ENCODE data around the gene ISYNA1. TPM values are rescaled to one million over a fixed set of nuclear protein-coding genes. Genes with fewer than 3 reads are reported as not detected.

Gene ISYNA1
- total RNA-seq, 1 experiment from 2014 or later = 236 TPM

DNA sequence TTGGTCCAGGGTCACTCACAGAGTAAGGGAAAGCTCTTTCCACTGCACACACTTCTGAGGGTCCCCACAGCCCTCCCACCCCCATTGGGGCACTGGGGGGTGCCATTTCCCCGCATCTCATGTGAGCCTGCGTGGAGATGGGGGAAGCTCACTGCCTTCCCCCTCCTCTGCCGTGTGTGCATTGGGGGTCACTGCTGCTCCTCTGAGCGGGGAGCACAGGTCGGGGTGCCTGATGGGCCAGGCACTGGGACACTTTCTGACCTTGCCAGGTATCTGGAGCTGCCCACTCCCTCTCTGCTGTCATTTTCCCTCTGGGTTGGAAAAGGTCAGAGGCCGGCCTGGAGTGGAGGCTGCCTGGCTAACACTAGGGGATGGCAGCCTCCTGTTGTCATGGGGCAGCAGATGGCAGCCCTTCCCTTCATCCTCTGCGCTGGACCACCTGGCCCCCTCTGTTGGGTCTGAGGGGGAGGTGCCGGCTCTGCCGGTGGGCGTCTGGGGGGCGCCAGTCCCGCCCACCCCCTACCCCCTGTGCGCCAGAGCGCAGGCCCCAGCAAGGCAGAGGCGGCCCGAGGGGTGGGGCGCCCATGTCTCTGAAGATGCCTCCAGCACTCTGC, 9.7 kb downstream of the ISYNA1 start:
- H3K9me3 Mint-ChIP-seq = no peaks in the 10 kb centered on the region
- H3K36me3 Mint-ChIP-seq = no peaks in the 10 kb centered on the region
- DNase-seq (ENCODE audit: low spot score) = no peak
- POLR2A ChIA-PET = interaction anchor here (0.6 to 1.5 kb wide), 3 partner anchors 9 to 12 kb away, joined by 3 to 6 read pairs (median 3); partner anchors contain the start of gene SSBP4
- peak overlapping the region; percentile 30; the same call in 1 of the 2 replicates for H3K4me3 Mint-ChIP-seq
- peaks cover 32% of the 10 kb centered on the region for H3K4me1 Mint-ChIP-seq
- CTCF ChIA-PET = interaction anchor here (0.8 to 2.2 kb wide), 5 partner anchors 9 to 42 kb away, joined by 3 to 31 read pairs (median 6); partner anchors contain the start of genes GDF15 and SSBP4
- TF ChIP-seq, protein P1, sequence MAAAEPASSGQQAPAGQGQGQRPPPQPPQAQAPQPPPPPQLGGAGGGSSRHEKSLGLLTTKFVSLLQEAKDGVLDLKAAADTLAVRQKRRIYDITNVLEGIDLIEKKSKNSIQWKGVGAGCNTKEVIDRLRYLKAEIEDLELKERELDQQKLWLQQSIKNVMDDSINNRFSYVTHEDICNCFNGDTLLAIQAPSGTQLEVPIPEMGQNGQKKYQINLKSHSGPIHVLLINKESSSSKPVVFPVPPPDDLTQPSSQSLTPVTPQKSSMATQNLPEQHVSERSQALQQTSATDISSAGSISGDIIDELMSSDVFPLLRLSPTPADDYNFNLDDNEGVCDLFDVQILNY (CRISPR knock-in tag; IDR thresholded peaks at IDR 0.05) = peak; percentile 10; the same call in 1 of the 2 replicates
- 0 out of 2 replicates have a peak, but pooled peaks have one; percentile 30 for TF ChIP-seq MYBL2 (CRISPR knock-in tag; IDR thresholded peaks at IDR 0.05)
- no peak for TF ChIP-seq NFATC4 (CRISPR knock-in tag; IDR thresholded peaks at IDR 0.05)
- TF ChIP-seq FOXK1 (CRISPR knock-in tag; IDR thresholded peaks at IDR 0.05) = no peak
- no peak; the same call in 1 of the 2 replicates for ATAC-seq
- no peak overlapping the region for H3K27ac Mint-ChIP-seq
- H3K27me3 Mint-ChIP-seq (ENCODE audit: low read depth) = no peaks in the 10 kb centered on the region

DNA sequence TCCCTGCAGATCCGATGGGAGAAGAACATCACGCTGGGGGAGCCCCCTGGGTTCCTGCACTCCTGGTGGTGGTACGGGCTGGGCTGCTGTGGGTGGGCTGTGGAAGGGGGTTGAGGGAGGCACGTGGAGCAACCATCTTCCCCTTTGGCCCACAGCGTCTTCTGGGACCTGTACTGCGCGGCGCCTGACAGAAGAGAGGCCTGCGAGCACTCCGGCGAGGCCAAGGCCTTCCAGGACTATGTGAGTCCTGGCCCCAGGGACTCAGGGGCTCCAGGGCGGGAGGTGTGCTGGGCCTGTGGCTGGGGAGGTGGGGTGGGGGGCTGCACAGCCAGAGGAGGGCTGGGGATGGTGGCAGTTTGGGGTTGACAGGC, 10.2 kb downstream of the ISYNA1 start:
- Mint-ChIP-seq H3K27me3 (ENCODE audit: low read depth) (no peaks in the 10 kb centered on the region), H3K27ac (no peak overlapping the region), H3K4me1 (peaks cover 31% of the 10 kb centered on the region), H3K4me3 (no peak overlapping the region), H3K36me3 (no peaks in the 10 kb centered on the region), H3K9me3 (no peaks in the 10 kb centered on the region)
- POLR2A ChIA-PET = interaction anchor here (1.5 kb wide), 1 partner anchor 8 kb away, joined by 6 read pairs; the partner anchor contains the start of gene SSBP4
- DNase-seq (ENCODE audit: low spot score) (no peak), ATAC-seq (no peak)
- CTCF ChIA-PET = interaction anchor here (0.8 to 2.2 kb wide), 5 partner anchors 8 to 42 kb away, joined by 3 to 31 read pairs (median 6); partner anchors contain the start of genes GDF15 and SSBP4
- TF ChIP-seq ZNF423 (CRISPR knock-in tag; IDR thresholded peaks at IDR 0.05) = no peak
- TF ChIP-seq PRRX2 (CRISPR knock-in tag; IDR thresholded peaks at IDR 0.05) = no peak
- TF ChIP-seq, protein P2, sequence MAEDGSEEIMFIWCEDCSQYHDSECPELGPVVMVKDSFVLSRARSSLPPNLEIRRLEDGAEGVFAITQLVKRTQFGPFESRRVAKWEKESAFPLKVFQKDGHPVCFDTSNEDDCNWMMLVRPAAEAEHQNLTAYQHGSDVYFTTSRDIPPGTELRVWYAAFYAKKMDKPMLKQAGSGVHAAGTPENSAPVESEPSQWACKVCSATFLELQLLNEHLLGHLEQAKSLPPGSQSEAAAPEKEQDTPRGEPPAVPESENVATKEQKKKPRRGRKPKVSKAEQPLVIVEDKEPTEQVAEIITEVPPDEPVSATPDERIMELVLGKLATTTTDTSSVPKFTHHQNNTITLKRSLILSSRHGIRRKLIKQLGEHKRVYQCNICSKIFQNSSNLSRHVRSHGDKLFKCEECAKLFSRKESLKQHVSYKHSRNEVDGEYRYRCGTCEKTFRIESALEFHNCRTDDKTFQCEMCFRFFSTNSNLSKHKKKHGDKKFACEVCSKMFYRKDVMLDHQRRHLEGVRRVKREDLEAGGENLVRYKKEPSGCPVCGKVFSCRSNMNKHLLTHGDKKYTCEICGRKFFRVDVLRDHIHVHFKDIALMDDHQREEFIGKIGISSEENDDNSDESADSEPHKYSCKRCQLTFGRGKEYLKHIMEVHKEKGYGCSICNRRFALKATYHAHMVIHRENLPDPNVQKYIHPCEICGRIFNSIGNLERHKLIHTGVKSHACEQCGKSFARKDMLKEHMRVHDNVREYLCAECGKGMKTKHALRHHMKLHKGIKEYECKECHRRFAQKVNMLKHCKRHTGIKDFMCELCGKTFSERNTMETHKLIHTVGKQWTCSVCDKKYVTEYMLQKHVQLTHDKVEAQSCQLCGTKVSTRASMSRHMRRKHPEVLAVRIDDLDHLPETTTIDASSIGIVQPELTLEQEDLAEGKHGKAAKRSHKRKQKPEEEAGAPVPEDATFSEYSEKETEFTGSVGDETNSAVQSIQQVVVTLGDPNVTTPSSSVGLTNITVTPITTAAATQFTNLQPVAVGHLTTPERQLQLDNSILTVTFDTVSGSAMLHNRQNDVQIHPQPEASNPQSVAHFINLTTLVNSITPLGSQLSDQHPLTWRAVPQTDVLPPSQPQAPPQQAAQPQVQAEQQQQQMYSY (CRISPR knock-in tag; IDR thresholded peaks at IDR 0.05) = no peak
- no peak for TF ChIP-seq CREM (CRISPR knock-in tag; IDR thresholded peaks at IDR 0.05)
- TF ChIP-seq, protein P3, sequence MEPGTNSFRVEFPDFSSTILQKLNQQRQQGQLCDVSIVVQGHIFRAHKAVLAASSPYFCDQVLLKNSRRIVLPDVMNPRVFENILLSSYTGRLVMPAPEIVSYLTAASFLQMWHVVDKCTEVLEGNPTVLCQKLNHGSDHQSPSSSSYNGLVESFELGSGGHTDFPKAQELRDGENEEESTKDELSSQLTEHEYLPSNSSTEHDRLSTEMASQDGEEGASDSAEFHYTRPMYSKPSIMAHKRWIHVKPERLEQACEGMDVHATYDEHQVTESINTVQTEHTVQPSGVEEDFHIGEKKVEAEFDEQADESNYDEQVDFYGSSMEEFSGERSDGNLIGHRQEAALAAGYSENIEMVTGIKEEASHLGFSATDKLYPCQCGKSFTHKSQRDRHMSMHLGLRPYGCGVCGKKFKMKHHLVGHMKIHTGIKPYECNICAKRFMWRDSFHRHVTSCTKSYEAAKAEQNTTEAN (CRISPR knock-in tag; IDR thresholded peaks at IDR 0.05) = no peak
- no peak for TF ChIP-seq ESRRA (CRISPR knock-in tag; IDR thresholded peaks at IDR 0.05; ENCODE audit: borderline replicate concordance)
- TF ChIP-seq, protein P4, sequence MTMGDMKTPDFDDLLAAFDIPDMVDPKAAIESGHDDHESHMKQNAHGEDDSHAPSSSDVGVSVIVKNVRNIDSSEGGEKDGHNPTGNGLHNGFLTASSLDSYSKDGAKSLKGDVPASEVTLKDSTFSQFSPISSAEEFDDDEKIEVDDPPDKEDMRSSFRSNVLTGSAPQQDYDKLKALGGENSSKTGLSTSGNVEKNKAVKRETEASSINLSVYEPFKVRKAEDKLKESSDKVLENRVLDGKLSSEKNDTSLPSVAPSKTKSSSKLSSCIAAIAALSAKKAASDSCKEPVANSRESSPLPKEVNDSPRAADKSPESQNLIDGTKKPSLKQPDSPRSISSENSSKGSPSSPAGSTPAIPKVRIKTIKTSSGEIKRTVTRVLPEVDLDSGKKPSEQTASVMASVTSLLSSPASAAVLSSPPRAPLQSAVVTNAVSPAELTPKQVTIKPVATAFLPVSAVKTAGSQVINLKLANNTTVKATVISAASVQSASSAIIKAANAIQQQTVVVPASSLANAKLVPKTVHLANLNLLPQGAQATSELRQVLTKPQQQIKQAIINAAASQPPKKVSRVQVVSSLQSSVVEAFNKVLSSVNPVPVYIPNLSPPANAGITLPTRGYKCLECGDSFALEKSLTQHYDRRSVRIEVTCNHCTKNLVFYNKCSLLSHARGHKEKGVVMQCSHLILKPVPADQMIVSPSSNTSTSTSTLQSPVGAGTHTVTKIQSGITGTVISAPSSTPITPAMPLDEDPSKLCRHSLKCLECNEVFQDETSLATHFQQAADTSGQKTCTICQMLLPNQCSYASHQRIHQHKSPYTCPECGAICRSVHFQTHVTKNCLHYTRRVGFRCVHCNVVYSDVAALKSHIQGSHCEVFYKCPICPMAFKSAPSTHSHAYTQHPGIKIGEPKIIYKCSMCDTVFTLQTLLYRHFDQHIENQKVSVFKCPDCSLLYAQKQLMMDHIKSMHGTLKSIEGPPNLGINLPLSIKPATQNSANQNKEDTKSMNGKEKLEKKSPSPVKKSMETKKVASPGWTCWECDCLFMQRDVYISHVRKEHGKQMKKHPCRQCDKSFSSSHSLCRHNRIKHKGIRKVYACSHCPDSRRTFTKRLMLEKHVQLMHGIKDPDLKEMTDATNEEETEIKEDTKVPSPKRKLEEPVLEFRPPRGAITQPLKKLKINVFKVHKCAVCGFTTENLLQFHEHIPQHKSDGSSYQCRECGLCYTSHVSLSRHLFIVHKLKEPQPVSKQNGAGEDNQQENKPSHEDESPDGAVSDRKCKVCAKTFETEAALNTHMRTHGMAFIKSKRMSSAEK (CRISPR knock-in tag; IDR thresholded peaks at IDR 0.05; ENCODE audit: borderline replicate concordance) = no peak
- TF ChIP-seq KAT7 (CRISPR knock-in tag; IDR thresholded peaks at IDR 0.05; ENCODE audit: borderline replicate concordance) = no peak
- no peak for TF ChIP-seq ZNF671 (CRISPR knock-in tag; IDR thresholded peaks at IDR 0.05)

Data from WTC11 (cell line).